OCI-LY7 (cell line): ENCODE data around the gene EGR4.

ENCODE experiments used
- CTCF ChIP-seq: fragments of 200-600 bp; sonication (generic); conservative IDR thresholded peaks from 2 replicates; pipeline ENCODE4 v1.5.1; 2014; ENCODE audit warnings: mild to moderate bottlenecking, antibody characterized with exemption, low read length, moderate library complexity, mixed read lengths
- EZH2phosphoT487 ChIP-seq: fragments of 200-600 bp; sonication (generic); IDR thresholded peaks from 2 replicates; pipeline ENCODE4 v1.6.1; 2018; ENCODE audit warnings: low read depth, borderline replicate concordance, mild to moderate bottlenecking, mixed run types, antibody characterized with exemption, low read length, moderate library complexity, mixed read lengths

- no peak for TF ChIP-seq CTCF
- no peak for TF ChIP-seq EZH2phosphoT487
Observed at GRCh38 chr2:73295751-73296400, 2.5 kb upstream of the EGR4 start.
